ENCODE results near the gene C4orf51. TPM values are rescaled to one million over a fixed set of nuclear protein-coding genes. Genes with fewer than 3 reads are reported as not detected.
A peak's percentile ranks its signal among the peaks of the same experiment; 100 is the strongest.

C4orf51 gene
- total and polyA plus RNA-seq, 2 of the 4 experiments (the other 2 are of a cell fraction) = not detected

DNA sequence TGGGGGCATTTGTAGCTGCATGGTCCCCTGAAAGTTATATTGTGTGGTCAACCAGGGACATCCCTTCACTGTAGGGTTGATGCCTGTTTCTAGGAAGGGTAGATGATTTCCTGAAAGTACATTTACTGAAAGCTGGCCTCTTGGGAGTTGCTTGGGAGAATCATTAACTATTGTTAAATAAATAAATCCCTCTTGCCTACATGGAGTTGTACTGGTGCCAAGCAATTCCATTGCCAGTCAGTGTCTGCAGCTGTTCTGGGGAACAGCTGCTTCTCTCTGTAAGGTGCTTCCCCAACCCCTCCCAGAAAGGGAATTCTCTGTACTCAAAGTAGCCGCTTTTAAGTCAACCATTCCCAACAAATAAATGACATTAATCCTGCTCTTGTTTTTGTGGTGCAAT, 51.1 kb downstream of the C4orf51 start:
- Histone ChIP-seq H3K9me1 (ENCODE audit: insufficient read depth, low read length) (peaks cover 11% of the 10 kb centered on the region), H3K4ac (ENCODE audit: low read depth, low read length) (peak overlapping the region; percentile 26; the same call in 1 of the 2 replicates), H2BK15ac (ENCODE audit: low read depth, low read length) (no peak overlapping the region), H3K9ac (ENCODE audit: low read depth, low read length) (no peak overlapping the region), H3K9me3 (ENCODE audit: control insufficient read depth, insufficient read depth, low read length) (no peaks in the 10 kb centered on the region), H2AK9ac (replicated peaks; ENCODE audit: low read depth, low read length, poor library complexity) (peak overlapping the region; percentile 77), H2AFZ (replicated peaks; ENCODE audit: low read length, poor library complexity) (peak overlapping the region; percentile 46), H2AK5ac (ENCODE audit: low read depth, low read length) (peak overlapping the region; percentile 40; the same call in 1 of the 2 replicates), H4K8ac (ENCODE audit: low read depth in 2 of 2, low read length in 2 of 2) (peak overlapping the region in 1 of 2 experiments; percentile 47; a peak in 1 of 4 replicates), H3K79me1 (ENCODE audit: low read depth in 1 of 2, low read length in 2 of 2) (peaks cover 0 to 2% of the 10 kb centered on the region in 2 experiments; a peak in 2 of 4 replicates), H3K56ac (ENCODE audit: extremely low read depth, insufficient read depth, low read length) (no peak overlapping the region), H3K4me1 (ENCODE audit: control insufficient read depth, insufficient read depth, low read length) (peaks cover 21% of the 10 kb centered on the region), H3K36me3 (ENCODE audit: control insufficient read depth, insufficient read depth, low read length) (no peaks in the 10 kb centered on the region), H3K23ac (ENCODE audit: low read depth, low read length) (peak overlapping the region; percentile 56; the same call in 1 of the 2 replicates), H4K91ac (ENCODE audit: insufficient read depth, low read depth, low read length) (no peak overlapping the region), H3K27me3 (ENCODE audit: control insufficient read depth, insufficient read depth, low read length) (no peaks in the 10 kb centered on the region), H4K20me1 (ENCODE audit: insufficient read depth, low read length) (no peaks in the 10 kb centered on the region), H4K5ac (ENCODE audit: low read depth, low read length) (no peak overlapping the region), H2BK20ac (ENCODE audit: low read depth, low read length) (no peak overlapping the region), H2BK5ac (ENCODE audit: low read depth, low read length, poor library complexity, severe bottlenecking) (no peak overlapping the region), H3K18ac (ENCODE audit: low read depth, low read length) (peak overlapping the region; percentile 28), H3K4me2 (ENCODE audit: low read depth, low read length) (peak overlapping the region; percentile 6), H3K14ac (replicated peaks; ENCODE audit: low read depth, low read length) (no peak overlapping the region), H2BK120ac (ENCODE audit: low read depth, low read length) (no peak overlapping the region; the same call in 1 of the 2 replicates), H3K27ac (ENCODE audit: insufficient read depth, low read length) (no peak overlapping the region), H3K4me3 (ENCODE audit: insufficient read depth, low read depth, low read length) (no peak overlapping the region)
- ATAC-seq (ENCODE audit: low read depth) (no peak), DNase-seq (peak; percentile 90)
- ChIA-PET POLR2A (ENCODE audit: unreplicated experiment) (no interaction called here), CTCF (interaction anchor here (0.6 kb wide), 1 partner anchor 334 kb away, joined by 3 read pairs; no protein-coding TSS in a partner anchor)
- no TSS peak for BruUV-seq (replicated peaks)
- dilution Hi-C loops (cut with HindIII; ENCODE audit: low sequenced_read_pairs, unreplicated experiment) = no loop called here
- intact Hi-C loops (cut with micrococcal nuclease) = loop anchor here (2.0 to 10.0 kb wide), 3 partner anchors 14 to 516 kb away; partner anchors contain the start of gene SMAD1
- no CpG with 5 or more reads among the region's 1 CpG for WGBS, 2 experiments (ENCODE audit: extremely low coverage in 2 of 2, insufficient read length in 1 of 2)
- in situ Hi-C loops (cut with MboI; ENCODE audit: low sequenced_read_pairs) = no loop called here
- no peak for TF ChIP-seq NFE2L2 (IDR thresholded peaks at IDR 0.05; ENCODE audit: low read depth, low read length)
- TF ChIP-seq RCOR1 (IDR thresholded peaks at IDR 0.05; ENCODE audit: insufficient replicate concordance, low read length) = peak; percentile 58
